Epithelial cell of esophagus (primary cell): ENCODE data around the gene FABP6.
"Not testable (repeated sequence)": the region's sequence is repeated elsewhere in the genome, so short reads cannot be mapped to it uniquely, and the experiment has no call there.

ENCODE experiments used
- DNase-seq: peaks from one replicate; pipeline ENCODE4 v3.0.0; 2010; ENCODE audit warnings: low read depth
- H3K4me3 ChIP-seq: 2 replicates; pipeline ENCODE4 v1.5.1; 2011; ENCODE audit warnings: mild to moderate bottlenecking, low read length, control low read depth
- CTCF ChIP-seq: IDR thresholded peaks from 2 replicates; pipeline ENCODE4 v1.5.1; 2011; ENCODE audit warnings: low read depth, mild to moderate bottlenecking, low read length, control low read depth, inconsistent platforms; ENCODE audit not compliant: insufficient read depth; ENCODE audit errors: missing control alignments

The FABP6 gene

DNA sequence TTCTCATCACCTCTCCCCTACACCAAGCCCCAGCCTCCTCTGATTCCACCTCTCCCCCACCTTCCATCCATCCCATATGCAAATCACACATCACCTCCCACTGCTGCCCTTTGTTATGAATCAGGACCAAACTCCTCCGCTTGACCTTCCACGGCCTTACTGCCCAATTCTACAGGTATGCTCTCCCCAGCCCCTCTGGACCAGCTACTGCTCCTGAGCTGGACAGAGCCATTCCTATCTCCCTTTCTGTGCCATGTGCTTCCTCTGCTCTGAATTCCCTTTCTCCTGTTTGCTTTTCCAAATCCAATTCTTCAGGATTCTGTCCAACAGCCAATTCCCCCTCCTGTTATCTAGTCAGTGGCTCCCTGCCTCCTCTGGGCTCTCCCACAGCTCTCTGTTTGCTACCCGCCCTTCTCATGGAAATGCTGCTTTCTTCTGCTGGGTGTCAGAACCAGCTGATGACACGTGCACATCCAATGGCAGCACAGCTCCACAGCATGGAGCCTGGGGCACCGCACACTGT lies 8.3 kb downstream of the FABP6 start:
- no peak for DNase-seq
- H3K4me3 ChIP-seq: no peak overlapping the region
- no peak for TF ChIP-seq CTCF

DNA sequence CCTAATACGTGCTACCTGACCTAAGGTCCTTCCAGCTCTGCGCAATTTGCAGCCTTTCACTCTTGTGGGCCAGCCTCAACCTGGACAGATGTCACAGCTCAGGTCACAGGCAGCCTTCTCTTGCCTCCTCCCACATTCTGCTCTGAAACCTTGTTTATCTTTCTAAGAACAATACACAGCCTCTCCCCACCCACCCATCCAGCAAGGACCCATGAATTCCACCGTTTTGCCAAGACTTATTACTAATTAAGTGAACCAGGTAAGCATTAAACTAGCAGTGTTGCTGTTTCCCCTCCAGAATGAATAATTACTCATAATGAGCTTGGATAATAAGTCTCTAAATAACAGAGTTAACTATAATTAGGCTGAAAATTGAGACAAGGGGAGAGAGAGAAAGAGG lies 11.0 kb downstream of the FABP6 start:
- TF ChIP-seq CTCF: no peak
- DNase-seq: no peak
- no peak overlapping the region for H3K4me3 ChIP-seq

- H3K4me3 ChIP-seq: no peak overlapping the region
- peak; percentile 42 for DNase-seq
- TF ChIP-seq CTCF: no peak
Observed at GRCh38 chr5:160242145-160242544, 12.8 kb downstream of the FABP6 start.

DNA sequence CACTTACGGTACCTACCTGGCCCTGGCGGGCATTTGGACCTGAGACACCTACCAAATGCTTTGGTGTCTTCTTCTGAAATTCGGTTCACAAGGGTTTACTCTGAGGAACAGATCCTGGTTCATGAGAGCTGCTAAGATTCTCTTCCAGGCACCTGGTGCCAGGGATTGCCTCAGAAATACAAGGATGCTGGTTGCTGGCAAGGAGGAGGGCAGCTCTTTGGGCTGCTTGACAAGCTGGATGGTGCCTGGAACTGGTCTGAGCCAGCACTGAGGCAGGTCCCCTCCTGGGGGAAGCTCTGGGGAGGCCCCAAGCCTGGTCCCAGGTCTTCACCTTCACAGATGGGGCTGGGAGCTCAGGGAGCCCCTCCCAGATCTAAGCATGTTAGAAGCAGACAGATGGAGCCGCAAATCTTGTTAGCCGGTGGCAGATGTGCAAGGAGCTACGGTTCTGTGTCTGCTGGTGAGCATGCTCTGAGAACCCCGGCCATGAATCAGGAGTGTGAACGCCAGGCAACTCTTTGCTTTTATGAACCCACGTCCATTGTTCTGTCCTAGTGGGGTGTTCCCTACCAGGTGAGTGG lies 16.3 kb downstream of the FABP6 start:
- TF ChIP-seq CTCF: no peak

GRCh38 chr5:160249570-160249969 lies 20.3 kb downstream of the FABP6 start:
- not testable (repeated sequence) for H3K4me3 ChIP-seq, DNase-seq

More for the DNA sequence above, 16.3 kb downstream of the FABP6 start:
- no peak for DNase-seq
- H3K4me3 ChIP-seq: no peak overlapping the region

GRCh38 chr5:160250226-160250625 lies 20.9 kb downstream of the FABP6 start:
- no peak for TF ChIP-seq CTCF
- DNase-seq: no peak
- no peak overlapping the region for H3K4me3 ChIP-seq

- no peak overlapping the region for H3K4me3 ChIP-seq
- no peak for TF ChIP-seq CTCF
- DNase-seq: no peak
Observed at GRCh38 chr5:160250826-160251225, 21.5 kb downstream of the FABP6 start.
